ENCODE results near the gene SSBP4.

- TF ChIP-seq EZH2phosphoT487 (conservative IDR thresholded peaks at IDR 0.05; ENCODE audit: low read length) (no peak), CTCF (IDR thresholded peaks at IDR 0.05; ENCODE audit: insufficient read depth, low read length, poor library complexity, severe bottlenecking) (no peak)
These were observed 59.5 kb downstream of the SSBP4 start for GRCh38 chr19:18478545-18479311.

Data from SU-DHL-6 (cell line).